GM12875 (cell line): ENCODE measurements around the gene HNRNPR.

ENCODE experiments used
- H3K4me3 ChIP-seq: one replicate; pipeline ENCODE4 v1.5.1; 2011; ENCODE audit warnings: low read depth, low read length, control low read depth
- CTCF ChIP-seq: IDR thresholded peaks from 2 replicates; pipeline ENCODE4 v1.5.1; 2011; ENCODE audit warnings: low read depth, mild to moderate bottlenecking, control low read depth, inconsistent platforms, low read length, moderate library complexity, borderline replicate concordance; ENCODE audit not compliant: insufficient read depth

The HNRNPR gene

GRCh38 chr1:23354245-23354644 lies 10.2 kb upstream of the HNRNPR start:
- no peak overlapping the region for H3K4me3 ChIP-seq
- no peak for TF ChIP-seq CTCF

- H3K4me3 ChIP-seq = no peak overlapping the region
- TF ChIP-seq CTCF = no peak
Measured at GRCh38 chr1:23352096-23352695, 8.1 kb upstream of the HNRNPR start.

GRCh38 chr1:23345920-23346319 lies 1.8 kb upstream of the HNRNPR start:
- no peak for TF ChIP-seq CTCF
- no peak overlapping the region for H3K4me3 ChIP-seq

- peak overlapping the region; percentile 84 for H3K4me3 ChIP-seq
- TF ChIP-seq CTCF = no peak
Measured at GRCh38 chr1:23344987-23345472, 946 bp upstream of the HNRNPR start.

GRCh38 chr1:23343221-23344110 lies 618 bp downstream of the HNRNPR start:
- TF ChIP-seq CTCF = no peak
- H3K4me3 ChIP-seq = peak overlapping the region; percentile 86

GRCh38 chr1:23341931-23342692 lies 2.0 kb downstream of the HNRNPR start:
- peak overlapping the region; percentile 86 for H3K4me3 ChIP-seq
- TF ChIP-seq CTCF = no peak
